Measurements from ENCODE around the gene RHEX.

- TF ChIP-seq CTCF (IDR thresholded peaks at IDR 0.05) (no peak), POLR2A (IDR thresholded peaks at IDR 0.05; ENCODE audit: low read depth) (no peak)
Observed at GRCh38 chr1:206094024-206094423, 41.1 kb downstream of the RHEX start.

All from esophagus muscularis mucosa (tissue), 3 donors.